Mesenchymal stem cell (in vitro differentiated cells and primary cell): ENCODE data around the gene WDR59.

ENCODE experiments used
- DNase-seq: peaks from one replicate; pipeline ENCODE4 v3.0.0-alpha.2; 2013
- H2AFZ ChIP-seq: one replicate; pipeline ENCODE4 v1.6.1; 2013; ENCODE audit warnings: low read depth, mild to moderate bottlenecking, control low read depth, inconsistent platforms, low read length, moderate library complexity
- H2AK5ac ChIP-seq: 2 replicates; pipeline ENCODE4 v1.6.1; 2013; ENCODE audit warnings: low read length, moderate library complexity, mild to moderate bottlenecking, inconsistent platforms; ENCODE audit not compliant: severe bottlenecking
- H2BK120ac ChIP-seq: one replicate; pipeline ENCODE4 v1.6.1; 2013; ENCODE audit warnings: low read depth, mild to moderate bottlenecking, inconsistent platforms, low read length, moderate library complexity
- H2BK12ac ChIP-seq, 2 experiments: one replicate each; pipeline ENCODE4 v1.6.1; 2013; ENCODE audit warnings: inconsistent platforms in 2 of 2, low read length in 2 of 2, mild to moderate bottlenecking in 2 of 2, moderate library complexity in 2 of 2, control low read depth in 1 of 2
- H2BK15ac ChIP-seq: one replicate; pipeline ENCODE4 v1.6.1; 2013; ENCODE audit warnings: mild to moderate bottlenecking, low read depth, inconsistent platforms; ENCODE audit not compliant: poor library complexity, severe bottlenecking
- H2BK5ac ChIP-seq: 2 replicates; pipeline ENCODE4 v1.6.1; 2013; ENCODE audit warnings: low read depth, mild to moderate bottlenecking, low read length, control low read depth, inconsistent platforms; ENCODE audit not compliant: poor library complexity, severe bottlenecking
- H3K14ac ChIP-seq, 2 experiments: one replicate each; pipeline ENCODE4 v1.6.1; 2013; ENCODE audit warnings: inconsistent platforms in 2 of 2, low read length in 2 of 2, control low read depth in 1 of 2, mild to moderate bottlenecking in 1 of 2, moderate library complexity in 1 of 2
- H3K18ac ChIP-seq, 2 experiments: one replicate each; pipeline ENCODE4 v1.6.1; 2013; ENCODE audit warnings: inconsistent platforms in 2 of 2, low read length in 2 of 2, control low read depth in 1 of 2, low read depth in 1 of 2, mild to moderate bottlenecking in 1 of 2
- H3K23ac ChIP-seq, 2 experiments: one replicate each; pipeline ENCODE4 v1.6.1; 2013; ENCODE audit warnings: inconsistent platforms in 2 of 2, low read length in 2 of 2, mild to moderate bottlenecking in 2 of 2, moderate library complexity in 2 of 2, control low read depth in 1 of 2
- H3K27ac ChIP-seq: 2 replicates; pipeline ENCODE4 v1.5.1; 2013; ENCODE audit warnings: mild to moderate bottlenecking, moderate library complexity, low read length, control low read depth, inconsistent platforms; ENCODE audit not compliant: poor library complexity, severe bottlenecking
- H3K27me3 ChIP-seq, 2 experiments: 2 replicates each; pipeline versions ENCODE4 v1.6.1 to v1.7.0; 2013; ENCODE audit warnings: low read length in 2 of 2, mild to moderate bottlenecking in 2 of 2, moderate library complexity in 2 of 2, control low read depth in 1 of 2, inconsistent platforms in 1 of 2; ENCODE audit not compliant: control insufficient read depth in 1 of 2, insufficient read depth in 1 of 2
- H3K36me3 ChIP-seq, 2 experiments: 2 replicates each; pipeline versions ENCODE4 v1.6.1 to v1.7.0; 2013; ENCODE audit warnings: low read length in 2 of 2, control low read depth in 1 of 2, inconsistent platforms in 1 of 2, low read depth in 1 of 2, mild to moderate bottlenecking in 1 of 2; ENCODE audit not compliant: insufficient read depth in 2 of 2, control insufficient read depth in 1 of 2
- H3K4ac ChIP-seq, 2 experiments: one replicate each; pipeline ENCODE4 v1.6.1; 2013; ENCODE audit warnings: inconsistent platforms in 2 of 2, low read length in 2 of 2, mild to moderate bottlenecking in 2 of 2, moderate library complexity in 2 of 2, control low read depth in 1 of 2, low read depth in 1 of 2
- H3K4me1 ChIP-seq: 2 replicates; pipeline ENCODE4 v1.6.1; 2013; ENCODE audit warnings: low read depth, low read length, control low read depth; ENCODE audit not compliant: control insufficient read depth, insufficient read depth
- H3K4me2 ChIP-seq: 2 replicates; pipeline ENCODE4 v1.6.1; 2013; ENCODE audit warnings: low read length, mild to moderate bottlenecking, inconsistent platforms; ENCODE audit not compliant: poor library complexity, severe bottlenecking
- H3K4me3 ChIP-seq, 2 experiments: 2 replicates each; pipeline versions ENCODE4 v1.5.1 to v1.7.0; 2013; ENCODE audit warnings: low read length in 2 of 2, mild to moderate bottlenecking in 2 of 2, control low read depth in 1 of 2, low read depth in 1 of 2; ENCODE audit not compliant: insufficient read depth in 1 of 2
- H3K79me1 ChIP-seq: replicated peaks from 2 replicates; pipeline ENCODE4 v1.6.1; 2013; ENCODE audit warnings: mild to moderate bottlenecking, control low read depth, low read length, inconsistent platforms; ENCODE audit not compliant: poor library complexity, severe bottlenecking
- H3K9ac ChIP-seq: 2 replicates; pipeline ENCODE4 v1.7.0; 2013; ENCODE audit warnings: mild to moderate bottlenecking, low read length, moderate library complexity
- H3K9me3 ChIP-seq: 2 replicates; pipeline ENCODE4 v1.7.0; 2013; ENCODE audit warnings: mild to moderate bottlenecking, low read length; ENCODE audit not compliant: control insufficient read depth
- H4K8ac ChIP-seq: one replicate; pipeline ENCODE4 v1.6.1; 2013; ENCODE audit warnings: inconsistent platforms, mild to moderate bottlenecking, low read length, moderate library complexity
- H4K91ac ChIP-seq: one replicate; pipeline ENCODE4 v1.6.1; 2013; ENCODE audit warnings: mild to moderate bottlenecking, low read length, inconsistent platforms
- WGBS: methylation state at CpG from one replicate; pipeline ENCODE4 v1.1.7; 2013; ENCODE audit warnings: mixed read lengths; 5-methylcytosine and 5-hydroxymethylcytosine counted together

WDR59 gene

GRCh38 chr16:75012380-75013081 is 27.6 kb upstream of the WDR59 start:
- Histone ChIP-seq H3K14ac (no peak overlapping the region), H3K4me2 (no peak overlapping the region), H3K4me3 (peak overlapping the region in 1 of 2 experiments; percentile 52), H3K27me3 (no peaks in the 10 kb centered on the region), H2BK5ac (no peak overlapping the region), H2BK12ac (peak overlapping the region in 1 of 2 experiments; percentile 15), H3K23ac (no peak overlapping the region), H3K27ac (peak overlapping the region; percentile 65), H2BK15ac (no peak overlapping the region), H3K36me3 (no peaks in the 10 kb centered on the region), H2AFZ (no peak overlapping the region), H3K9me3 (no peaks in the 10 kb centered on the region), H3K79me1 (peaks cover 10% of the 10 kb centered on the region), H3K4ac (peak overlapping the region in 1 of 2 experiments; percentile 15), H3K9ac (peak overlapping the region; percentile 81), H3K18ac (peak overlapping the region in 1 of 2 experiments; percentile 33), H3K4me1 (peaks cover 5% of the 10 kb centered on the region), H4K8ac (peak overlapping the region; percentile 39), H4K91ac (no peak overlapping the region), H2AK5ac (peak overlapping the region; percentile 3), H2BK120ac (no peak overlapping the region)
- WGBS: 78% methylated on average over 8 of the region's 8 CpGs
- no peak for DNase-seq

- peak overlapping the region; percentile 81 for H3K9ac ChIP-seq
- peaks cover 5% of the 10 kb centered on the region for H3K4me1 ChIP-seq
- no peak overlapping the region for H2AFZ ChIP-seq
- peak overlapping the region in 1 of 2 experiments; percentile 15 for H3K4ac ChIP-seq
- H2BK15ac ChIP-seq: no peak overlapping the region
- peak overlapping the region in 1 of 2 experiments; percentile 40 for H3K23ac ChIP-seq
- no peak overlapping the region for H3K14ac ChIP-seq
- H3K27me3 ChIP-seq: no peaks in the 10 kb centered on the region
- peak; percentile 86 for DNase-seq
- peak overlapping the region; percentile 3 for H2AK5ac ChIP-seq
- peak overlapping the region; percentile 39 for H4K8ac ChIP-seq
- no peak overlapping the region for H2BK5ac ChIP-seq
- 55% methylated on average over 3 of the region's 3 CpGs for whole genome bisulfite sequencing
- peak overlapping the region; percentile 65 for H3K27ac ChIP-seq
- no peak overlapping the region for H4K91ac ChIP-seq
- no peak overlapping the region for H2BK120ac ChIP-seq
- H3K36me3 ChIP-seq: no peaks in the 10 kb centered on the region
- peaks cover 12% of the 10 kb centered on the region for H3K79me1 ChIP-seq
- peak overlapping the region in 1 of 2 experiments; percentile 52 for H3K4me3 ChIP-seq
- H3K9me3 ChIP-seq: no peaks in the 10 kb centered on the region
- peak overlapping the region; percentile 41 for H3K4me2 ChIP-seq
- no peak overlapping the region for H2BK12ac ChIP-seq
- peak overlapping the region in 1 of 2 experiments; percentile 33 for H3K18ac ChIP-seq
Measured at GRCh38 chr16:75011634-75012307, 26.8 kb upstream of the WDR59 start.

- no peak overlapping the region for H3K4me3 ChIP-seq
- no peak overlapping the region for H2BK15ac ChIP-seq
- H2BK12ac ChIP-seq: no peak overlapping the region
- H2BK5ac ChIP-seq: no peak overlapping the region
- 91% methylated on average over 2 of the region's 3 CpGs for WGBS
- H3K9me3 ChIP-seq: no peaks in the 10 kb centered on the region
- H4K91ac ChIP-seq: no peak overlapping the region
- no peak overlapping the region for H4K8ac ChIP-seq
- H3K14ac ChIP-seq: no peak overlapping the region
- peak overlapping the region in 1 of 2 experiments; percentile 66 for H3K18ac ChIP-seq
- no peak overlapping the region for H3K23ac ChIP-seq
- peaks cover 10% of the 10 kb centered on the region for H3K79me1 ChIP-seq
- H3K27me3 ChIP-seq: no peaks in the 10 kb centered on the region
- H3K27ac ChIP-seq: no peak overlapping the region
- peaks cover 5% of the 10 kb centered on the region for H3K4me1 ChIP-seq
- H3K4me2 ChIP-seq: no peak overlapping the region
- no peak overlapping the region for H3K4ac ChIP-seq
- H3K9ac ChIP-seq: no peak overlapping the region
- no peak overlapping the region for H2AK5ac ChIP-seq
- DNase-seq: no peak
- H3K36me3 ChIP-seq: no peaks in the 10 kb centered on the region
- no peak overlapping the region for H2AFZ ChIP-seq
- no peak overlapping the region for H2BK120ac ChIP-seq
Measured at GRCh38 chr16:75010427-75010826, 25.5 kb upstream of the WDR59 start.

GRCh38 chr16:75007443-75007842 is 22.5 kb upstream of the WDR59 start:
- H3K4me1 ChIP-seq: peaks cover 8% of the 10 kb centered on the region
- H4K8ac ChIP-seq: no peak overlapping the region
- H2BK120ac ChIP-seq: no peak overlapping the region
- H2BK12ac ChIP-seq: no peak overlapping the region
- H2AK5ac ChIP-seq: no peak overlapping the region
- no peak overlapping the region for H4K91ac ChIP-seq
- H3K36me3 ChIP-seq: peaks cover 0 to 5% of the 10 kb centered on the region in 2 experiments
- H2BK15ac ChIP-seq: no peak overlapping the region
- H3K79me1 ChIP-seq: peaks cover 20% of the 10 kb centered on the region
- H3K4me3 ChIP-seq: no peak overlapping the region
- no peak overlapping the region for H3K9ac ChIP-seq
- DNase-seq: no peak
- H3K9me3 ChIP-seq: no peaks in the 10 kb centered on the region
- WGBS: 100% methylated on average over 1 of the region's 1 CpG
- H3K27me3 ChIP-seq: no peaks in the 10 kb centered on the region
- H3K23ac ChIP-seq: no peak overlapping the region
- no peak overlapping the region for H3K18ac ChIP-seq
- H3K4ac ChIP-seq: no peak overlapping the region
- H3K14ac ChIP-seq: no peak overlapping the region
- no peak overlapping the region for H3K27ac ChIP-seq
- H2BK5ac ChIP-seq: no peak overlapping the region
- no peak overlapping the region for H2AFZ ChIP-seq
- H3K4me2 ChIP-seq: no peak overlapping the region
